LoVo (cell line): ENCODE results near the gene ILDR1.
A peak's percentile ranks its signal among the peaks of the same experiment; 100 is the strongest.
"Not testable (repeated sequence)": the region's sequence is repeated elsewhere in the genome, so short reads cannot be mapped to it uniquely, and the experiment has no call there.

Experiments
- DNase-seq: peaks from one replicate; pipeline ENCODE4 v3.0.0-alpha.2; 2016; ENCODE audit warnings: low spot score

The ILDR1 gene

DNA sequence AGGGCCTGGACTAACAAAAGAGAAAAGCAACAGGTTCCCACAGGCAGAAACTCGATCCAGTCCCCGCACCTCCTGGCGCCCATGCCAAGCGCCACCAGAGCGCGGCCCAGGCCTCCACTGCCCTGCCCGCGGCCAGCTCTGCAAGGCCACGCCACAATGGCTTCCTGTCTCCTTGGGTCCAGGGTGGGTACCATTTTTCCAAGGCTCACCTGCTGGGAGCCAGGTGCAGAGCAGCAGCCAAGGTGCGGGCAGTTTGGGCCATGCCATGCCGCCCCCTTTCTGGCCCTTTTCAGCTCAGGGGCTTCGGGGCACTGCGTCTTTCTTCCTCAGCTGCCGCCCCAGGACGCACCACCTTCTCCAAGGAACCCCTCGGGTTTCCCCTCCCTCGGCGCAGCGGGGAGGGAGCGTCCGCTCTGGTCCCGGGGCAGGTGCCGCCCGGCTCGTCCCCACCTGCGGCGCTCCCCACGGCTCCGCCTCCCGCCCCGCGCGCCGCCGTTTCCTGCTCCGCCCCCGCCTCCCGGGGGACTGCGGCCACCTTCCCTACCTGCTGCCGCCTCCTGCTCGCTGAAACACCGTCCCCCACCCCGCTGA is at the start of gene ILDR1:
Gene ILDR1 (minus strand): TSS at position 437 of the 591 bp plus-strand sequence. CDS start 170 bp downstream, at position 267.
- peak; percentile 75 for DNase-seq

DNA sequence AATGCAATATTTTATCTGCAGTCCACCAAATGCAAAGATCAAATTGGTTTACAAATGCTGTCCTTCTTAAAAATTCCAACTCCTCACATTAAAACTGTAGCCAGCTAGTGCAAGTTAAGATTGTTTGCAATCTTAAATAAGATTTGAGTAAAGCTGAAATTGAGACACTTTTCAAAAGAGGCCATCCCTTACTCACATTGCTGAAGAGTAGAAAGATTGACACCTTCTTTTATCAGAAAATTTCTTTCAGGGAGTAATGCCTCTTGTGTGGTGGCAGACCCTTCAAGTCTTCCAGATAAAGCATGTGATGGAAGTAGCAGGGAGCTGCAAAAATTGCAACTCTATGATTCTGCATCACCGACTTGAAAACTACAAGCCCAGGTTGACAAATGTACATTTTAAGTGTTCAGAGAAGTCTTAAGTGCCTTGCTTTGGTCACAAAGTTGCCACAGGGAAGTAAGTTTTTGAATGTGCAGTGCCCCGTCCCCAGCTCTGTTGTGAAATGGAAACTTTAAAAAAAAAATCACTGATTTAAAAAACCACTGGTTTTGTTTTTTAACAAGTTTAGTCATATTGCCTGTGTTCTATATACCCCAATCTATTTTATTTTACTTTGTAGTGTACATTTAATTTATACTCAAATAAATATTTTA is 45.7 kb upstream of the ILDR1 start:
- DNase-seq, result no peak

DNA sequence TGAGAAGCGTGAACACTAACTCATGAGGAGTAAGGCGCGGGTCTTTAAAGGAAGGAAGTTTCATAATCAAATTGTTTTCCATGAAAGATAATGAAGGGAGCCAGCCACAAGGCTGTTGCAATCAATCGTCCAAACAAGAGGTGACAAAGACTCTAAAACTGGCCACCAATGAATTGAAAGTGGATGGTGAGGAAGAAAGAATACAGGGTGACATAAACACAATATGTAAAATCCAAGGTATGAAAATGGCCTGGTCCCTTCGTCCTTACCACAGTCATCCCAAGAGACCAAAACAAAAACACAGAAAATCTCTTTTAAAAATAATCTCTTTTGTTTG is 45.1 kb upstream of the ILDR1 start:
- no peak for DNase-seq

DNA sequence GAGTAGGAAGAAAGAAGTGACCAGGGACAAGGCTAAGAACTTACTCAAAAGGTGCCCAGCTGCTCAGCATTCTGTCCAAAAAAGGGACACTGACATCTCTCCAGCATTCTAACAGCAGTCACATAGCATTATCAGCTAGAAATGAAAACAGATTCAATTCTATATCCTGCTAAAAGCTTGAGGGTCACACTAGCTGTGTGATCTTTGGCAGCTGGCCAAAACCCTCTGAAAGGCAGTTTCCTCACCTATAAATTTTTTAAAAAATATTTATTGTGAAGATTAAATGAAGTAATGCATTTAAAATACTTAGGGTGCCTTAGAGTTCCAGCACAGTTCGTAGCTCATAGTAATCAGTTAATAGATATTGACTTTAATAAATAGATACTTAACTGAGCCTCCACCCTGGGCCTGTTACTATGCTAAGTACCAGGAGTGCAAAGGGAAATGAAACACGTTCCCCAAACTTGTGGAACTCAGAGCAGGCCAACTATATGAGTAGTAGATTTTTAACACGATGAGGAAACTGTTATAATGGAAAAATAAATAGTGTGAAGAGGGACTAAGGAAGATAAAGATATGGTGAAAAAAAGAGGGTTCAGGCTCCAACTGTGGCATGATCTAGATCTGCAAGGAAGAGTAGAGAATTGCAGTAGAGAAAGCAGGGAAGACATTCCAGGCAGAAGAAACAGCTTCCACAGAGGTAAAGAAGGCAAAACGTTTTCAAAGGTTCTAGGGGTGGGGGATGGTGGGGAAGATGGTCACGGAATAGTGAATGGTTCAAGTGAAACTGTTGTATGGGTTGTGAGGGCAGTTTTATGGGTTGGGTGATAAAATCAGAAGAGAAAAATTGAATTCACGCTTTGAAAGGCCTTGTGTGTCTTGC is 44.5 kb upstream of the ILDR1 start:
- no peak for DNase-seq

DNA sequence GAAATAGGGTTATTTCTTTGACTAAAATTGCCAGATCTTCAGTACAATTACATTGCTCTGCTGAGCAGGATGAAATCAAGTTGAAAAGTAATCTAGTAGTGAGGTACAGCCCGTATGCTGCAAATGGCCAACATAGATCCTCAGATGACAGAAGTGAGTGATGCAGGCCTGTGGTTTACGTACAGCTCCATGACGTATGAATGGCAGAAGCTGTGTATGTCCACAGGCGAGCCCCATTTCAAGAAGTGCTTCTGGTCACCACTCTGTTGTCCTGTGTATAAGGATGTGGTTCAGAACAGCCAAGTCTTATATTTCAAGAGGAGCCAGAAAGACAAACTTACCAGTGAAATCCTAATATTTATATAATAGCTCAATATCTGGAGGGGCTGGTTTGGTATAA is 42.3 kb upstream of the ILDR1 start:
- no peak for DNase-seq

DNA sequence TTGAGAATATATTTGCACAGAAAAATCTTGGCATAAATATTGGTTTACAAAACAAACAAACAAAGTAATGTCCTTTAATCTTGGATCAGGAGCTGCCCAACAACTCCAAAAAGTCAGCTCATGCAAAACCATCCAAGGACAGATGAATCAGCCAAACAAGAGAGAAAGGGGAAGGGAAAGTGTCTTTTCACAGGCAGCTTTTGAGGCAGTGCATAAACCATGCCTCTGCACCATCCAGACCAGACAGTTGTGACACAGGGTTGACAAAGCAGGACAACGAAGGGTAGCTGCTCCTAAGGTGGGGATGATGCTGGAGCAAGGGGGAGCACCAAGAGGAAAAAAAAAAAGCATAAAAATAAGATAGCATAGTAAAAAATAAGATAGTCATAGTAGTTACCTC is 41.9 kb upstream of the ILDR1 start:
- DNase-seq, result no peak

DNA sequence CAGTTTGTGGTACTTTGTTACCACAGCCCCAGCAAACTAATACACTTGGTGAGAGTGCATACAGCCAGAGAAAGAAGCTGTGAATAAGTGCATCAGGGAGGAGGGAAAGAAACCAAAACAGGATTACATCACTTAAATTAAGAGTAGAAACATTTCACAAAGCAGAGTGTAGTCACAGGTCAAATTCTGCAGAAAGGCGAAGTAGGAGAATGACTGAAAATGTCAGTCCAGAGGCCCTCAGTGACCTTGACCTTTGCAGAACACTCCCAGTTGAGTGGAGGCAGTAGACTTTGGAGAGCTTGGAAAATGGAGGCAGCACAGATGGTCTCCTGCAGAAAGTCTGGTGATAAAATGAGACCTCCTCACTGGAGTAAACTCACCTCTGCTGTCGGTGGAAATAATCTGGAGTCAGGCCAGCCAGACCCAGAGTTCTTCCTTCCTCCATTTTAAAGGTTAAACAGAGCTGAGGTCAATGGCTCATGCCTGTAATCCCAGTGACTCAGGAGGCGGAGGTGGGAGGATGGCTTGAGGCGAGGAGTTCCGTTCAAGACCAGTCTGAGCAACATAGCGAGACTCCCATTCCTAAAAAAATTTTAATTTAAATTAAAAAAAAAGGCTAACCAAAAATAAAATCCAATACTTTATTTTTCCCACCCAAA is 38.1 kb upstream of the ILDR1 start:
- no peak for DNase-seq

DNA sequence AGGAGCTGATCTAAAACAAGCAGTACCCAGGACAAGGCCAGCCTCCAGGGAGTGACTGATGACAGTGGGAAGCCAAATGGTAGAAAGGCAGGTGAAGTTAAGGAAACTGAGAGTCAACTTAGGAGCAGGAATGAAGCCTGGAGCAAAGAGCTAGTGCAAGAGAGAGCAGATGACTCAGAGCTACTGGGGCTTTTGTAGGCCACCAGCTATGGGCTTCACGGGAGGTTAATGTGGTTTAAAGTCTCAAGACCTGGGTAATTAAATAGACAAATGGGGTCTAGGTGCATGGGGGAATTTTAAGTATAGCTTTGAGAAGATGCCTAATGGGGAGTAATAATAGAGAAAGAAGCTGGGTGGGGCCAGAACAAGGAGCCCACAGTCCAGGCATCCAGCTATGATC is 36.2 kb upstream of the ILDR1 start:
- DNase-seq, result no peak

DNA sequence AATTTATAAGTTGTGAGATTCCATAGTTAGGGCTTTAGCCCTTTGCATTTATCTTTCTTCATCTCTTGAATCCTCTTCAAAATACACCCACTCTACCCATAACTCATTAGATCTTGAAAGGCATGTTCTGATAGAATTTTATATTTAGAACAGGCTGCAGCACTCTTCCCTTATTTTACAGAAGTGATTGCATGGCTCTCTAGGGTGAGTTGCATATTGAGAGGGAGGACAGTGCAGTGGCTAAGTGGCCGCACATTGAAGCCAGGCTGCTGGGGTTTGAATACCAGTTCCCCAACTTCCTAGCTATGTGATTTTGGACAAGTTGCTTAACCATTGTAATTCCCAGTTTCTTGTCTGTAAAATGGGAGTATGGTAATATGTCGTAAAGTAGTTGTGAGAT is 35.6 kb upstream of the ILDR1 start:
- DNase-seq, result no peak

DNA sequence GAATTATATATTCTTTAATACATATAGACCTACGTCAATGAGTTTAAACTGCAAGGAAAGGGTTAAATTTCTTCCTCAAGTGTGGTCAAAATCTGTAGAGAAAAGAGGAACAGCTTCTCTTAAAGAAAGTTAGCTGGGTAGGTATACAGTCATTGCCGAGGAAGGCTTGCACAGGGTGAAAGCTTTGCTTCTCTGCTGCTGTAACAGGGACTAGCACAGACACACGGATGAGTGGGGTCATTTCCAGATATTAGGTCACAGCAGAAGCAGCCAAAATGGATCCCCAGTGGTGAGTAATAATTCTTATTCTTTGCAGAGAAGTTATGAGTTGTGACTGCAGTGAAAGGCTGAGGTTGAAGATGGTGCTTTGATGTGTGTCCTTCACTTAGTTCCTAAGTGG is 33.2 kb upstream of the ILDR1 start, which contains the start of gene CD86:
Gene CD86 (plus strand): TSS at position 148 of the 400 bp plus-strand sequence. CDS start 128 bp downstream, at position 276.
- DNase-seq, result no peak

DNA sequence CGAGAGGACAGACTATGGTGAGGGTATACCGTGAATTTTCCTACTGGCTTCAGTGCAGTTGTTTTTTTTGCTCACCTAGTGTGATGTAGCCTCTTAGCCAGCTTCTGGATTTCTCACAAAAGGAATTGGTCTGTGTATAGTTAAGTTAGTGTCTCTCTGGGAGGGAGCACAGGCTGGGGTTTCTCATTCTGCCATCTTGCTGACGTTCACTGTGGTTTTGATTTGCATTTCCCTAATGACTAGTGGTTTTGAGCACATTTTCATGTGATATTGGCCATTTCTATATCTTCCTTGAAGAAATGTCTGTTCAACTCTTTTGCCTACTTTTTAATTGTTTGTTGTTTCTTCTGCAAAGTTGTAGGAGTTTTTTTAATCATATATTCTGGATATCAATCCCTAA is 30.9 kb upstream of the ILDR1 start:
- DNase-seq, result no peak

DNA sequence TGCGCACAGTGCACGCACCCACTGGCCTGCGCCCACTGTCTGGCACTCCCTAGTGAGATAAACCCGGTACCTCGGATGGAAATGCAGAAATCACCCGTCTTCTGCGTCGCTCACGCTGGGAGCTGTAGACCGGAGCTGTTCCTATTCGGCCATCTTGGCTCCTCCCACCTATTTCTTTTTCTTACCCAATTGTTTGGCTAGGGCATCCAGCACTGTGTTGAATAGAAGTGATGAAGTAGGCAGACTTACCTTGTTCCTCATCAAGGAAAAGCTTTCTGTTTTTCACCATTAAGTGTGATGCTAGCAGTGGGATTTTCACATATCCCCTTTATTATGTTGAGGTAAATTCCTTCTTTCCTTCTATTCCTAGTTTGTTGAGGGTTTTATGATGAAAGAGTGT is 25.7 kb upstream of the ILDR1 start:
- DNase-seq, result not testable (repeated sequence)

DNA sequence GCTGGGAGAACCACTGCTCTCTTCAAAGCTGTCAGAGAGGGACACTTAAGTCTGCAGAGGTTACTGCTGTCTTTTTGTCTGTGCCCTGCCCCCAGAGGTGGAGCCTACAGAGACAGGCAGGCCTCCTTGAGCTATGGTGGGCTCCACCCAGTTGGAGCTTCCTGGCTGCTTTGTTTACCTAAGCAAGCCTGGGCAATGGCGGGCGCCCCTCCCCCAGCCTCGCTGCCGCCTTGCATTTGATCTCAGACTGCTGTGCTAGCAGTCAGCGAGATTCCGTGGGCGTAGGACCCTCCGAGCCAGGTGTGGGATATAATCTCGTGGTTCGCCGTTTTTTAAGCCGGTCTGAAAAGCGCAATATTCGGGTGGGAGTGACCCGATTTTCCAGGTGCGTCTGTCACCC is 25.2 kb upstream of the ILDR1 start:
- DNase-seq, result not testable (repeated sequence)

DNA sequence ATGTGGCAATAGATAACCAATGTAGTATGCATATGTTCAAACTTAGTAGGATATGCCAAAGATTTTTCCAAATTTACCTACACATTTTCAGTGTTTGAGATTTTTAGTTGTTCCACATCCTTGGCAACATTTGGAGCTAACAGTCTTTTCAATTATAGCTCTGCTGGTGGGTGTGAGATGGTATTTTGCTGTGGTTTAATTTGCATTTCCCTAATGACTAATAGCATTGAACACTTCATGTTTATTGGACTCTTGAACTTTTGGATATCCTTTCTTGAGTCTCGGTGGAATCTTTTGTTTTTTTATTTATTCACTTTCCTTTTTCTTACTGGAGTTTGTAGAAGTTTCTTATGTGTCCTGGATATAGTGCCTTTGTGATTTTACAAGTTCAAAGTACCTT is 11.0 kb upstream of the ILDR1 start:
- DNase-seq, result no peak

DNA sequence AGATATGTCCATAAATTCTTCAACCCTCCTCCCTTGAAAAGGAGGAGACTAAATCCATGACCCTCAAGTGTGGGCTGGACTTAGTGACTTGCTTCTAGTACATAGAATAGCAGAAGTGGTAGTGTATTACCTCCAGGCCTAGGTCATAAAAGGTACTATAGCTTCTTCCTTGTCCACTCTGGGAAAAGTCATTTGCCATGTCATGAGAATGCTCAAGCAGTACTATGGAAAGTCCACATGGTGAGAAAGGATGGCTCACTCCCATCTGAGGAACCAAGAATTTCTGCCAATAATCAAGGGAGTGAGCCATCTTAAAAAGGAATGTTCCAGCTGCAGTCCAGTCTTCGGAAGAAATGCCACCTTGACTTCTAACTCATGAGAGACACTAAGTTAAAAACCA is 10.5 kb upstream of the ILDR1 start:
- no peak for DNase-seq

DNA sequence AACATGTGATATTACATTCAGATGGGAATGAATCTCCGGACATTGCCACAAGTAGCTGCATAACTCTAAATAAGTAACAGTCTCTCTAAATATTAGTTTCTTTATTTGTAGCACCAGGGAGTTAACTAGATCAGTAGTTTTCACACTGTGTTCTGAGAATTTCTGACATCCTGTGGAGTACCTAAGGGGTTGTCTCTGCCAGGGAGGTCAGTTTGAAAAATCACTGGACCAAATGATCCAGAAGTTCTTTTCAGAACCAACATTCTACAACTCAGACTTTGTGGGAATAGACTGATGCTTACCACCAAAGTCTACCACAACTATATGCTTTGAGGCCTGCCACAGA is 9.0 kb upstream of the ILDR1 start:
- DNase-seq, result no peak

DNA sequence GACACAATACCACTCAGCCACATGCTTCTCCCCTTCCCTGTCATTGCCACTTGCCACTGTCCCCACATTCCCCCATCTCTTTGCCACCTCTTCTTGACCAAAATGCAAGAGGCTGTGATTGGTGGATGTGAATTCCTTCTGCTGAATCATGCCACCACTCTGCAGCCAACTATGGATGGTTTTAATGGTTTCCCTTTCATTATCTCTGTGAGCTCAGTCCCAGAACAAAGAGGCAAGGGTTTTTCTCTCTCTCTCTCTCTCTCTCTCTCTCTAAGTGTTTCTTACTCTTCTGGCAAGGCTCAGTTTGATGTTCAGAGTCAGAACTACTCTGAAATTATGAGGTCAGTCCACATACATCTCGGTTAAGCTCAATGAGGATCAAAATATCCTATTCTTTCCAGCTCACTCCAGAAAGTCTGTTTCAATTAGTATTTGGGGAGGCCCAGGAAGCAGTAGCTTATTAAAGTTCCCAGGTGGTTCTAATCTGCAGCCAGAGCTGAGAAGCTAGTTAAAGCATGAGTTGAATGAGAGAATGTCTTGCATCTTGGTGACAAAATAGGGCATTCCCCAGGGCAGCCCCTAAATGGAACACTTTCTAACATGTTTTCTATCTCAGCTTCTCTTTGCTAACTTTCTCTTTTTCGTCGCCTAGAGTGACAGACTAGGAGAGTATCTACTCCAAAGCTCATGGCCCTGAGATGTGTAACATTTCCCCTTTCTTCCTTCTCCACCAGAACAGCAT is 8.5 kb upstream of the ILDR1 start:
- DNase-seq, result no peak

DNA sequence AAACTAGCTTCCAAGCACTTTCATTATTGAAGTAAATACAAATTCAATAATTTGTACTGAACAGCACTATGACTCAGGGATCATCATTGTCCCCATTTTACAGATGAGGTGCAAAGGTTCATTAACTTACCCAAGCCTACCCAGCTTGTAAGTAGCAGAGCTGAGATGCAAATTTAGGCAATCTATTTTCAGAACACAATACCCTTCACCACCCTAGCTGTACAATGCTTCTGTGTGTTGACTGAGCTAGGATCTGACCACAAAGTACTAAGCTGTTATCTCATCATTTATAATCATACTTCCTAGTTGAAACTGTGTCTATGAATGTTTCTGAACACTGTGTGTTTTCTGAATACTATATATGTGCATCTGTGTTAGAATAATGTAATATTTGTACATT is 3.2 kb upstream of the ILDR1 start:
- no peak for DNase-seq

DNA sequence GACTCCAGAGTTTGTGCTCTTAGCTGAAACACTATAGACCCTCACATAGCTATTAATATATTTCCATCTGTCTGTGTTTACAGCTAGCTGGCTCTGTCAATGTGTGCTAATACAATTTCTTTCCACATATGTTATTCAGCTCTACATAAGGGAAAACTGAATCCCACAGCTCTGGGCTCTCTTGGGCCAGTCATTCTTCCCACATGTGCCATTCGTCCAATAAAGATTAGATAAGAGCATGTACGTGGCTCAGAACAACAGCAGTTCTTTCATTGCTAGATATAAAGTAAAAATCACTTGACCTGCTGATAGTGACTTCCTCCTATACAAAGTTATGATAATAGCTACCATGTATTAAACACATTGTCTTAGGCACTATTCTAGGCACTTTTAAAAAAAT is 2.8 kb upstream of the ILDR1 start:
- DNase-seq, result no peak

DNA sequence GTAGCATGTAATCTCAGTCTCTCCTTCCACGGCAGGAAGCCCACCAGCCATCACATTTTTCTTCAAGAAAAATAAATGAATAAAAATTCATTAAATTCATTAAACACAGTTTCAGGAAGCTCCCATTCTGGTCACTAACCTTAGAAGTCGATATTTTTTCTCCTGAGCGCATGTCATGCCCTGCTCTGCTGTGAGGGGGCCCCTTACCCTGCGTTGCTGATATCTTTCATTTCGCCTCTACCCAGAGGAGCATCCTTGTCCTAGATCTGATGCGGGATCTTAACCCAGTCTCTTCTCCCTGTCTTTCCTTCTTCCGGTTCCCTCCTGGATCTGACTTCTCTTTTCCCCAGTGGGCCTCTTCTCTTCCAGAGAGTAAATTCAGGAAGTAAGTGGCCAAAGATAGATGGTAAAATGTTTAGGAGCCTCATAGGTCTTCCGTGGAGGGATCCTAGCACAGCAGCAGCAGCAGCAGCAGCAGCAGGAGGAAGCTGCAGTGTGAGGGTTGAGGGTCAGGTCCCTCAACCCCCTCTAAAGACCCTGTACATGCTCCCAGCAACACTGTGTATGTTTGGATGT is 1.4 kb upstream of the ILDR1 start:
- DNase-seq, result no peak

DNA sequence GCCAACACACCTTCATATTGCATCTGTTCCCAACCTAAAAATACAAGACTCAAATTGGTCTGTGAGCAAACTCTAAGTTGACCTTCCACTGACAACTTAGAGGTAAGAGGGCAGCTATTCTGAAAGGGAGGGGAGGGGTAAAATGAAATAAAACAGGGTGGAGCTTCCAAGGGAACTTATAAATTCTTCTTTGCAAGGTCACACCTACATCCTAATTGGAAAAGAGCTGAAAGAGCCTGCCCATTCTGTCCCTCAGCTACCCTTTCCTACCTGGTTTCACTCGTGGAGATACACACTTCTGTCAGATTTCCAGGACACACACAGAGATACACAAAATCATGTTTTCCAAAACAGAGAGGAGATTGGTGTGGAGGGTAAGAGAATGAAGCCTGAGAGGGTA is 1.0 kb downstream of the ILDR1 start:
- no peak for DNase-seq

DNA sequence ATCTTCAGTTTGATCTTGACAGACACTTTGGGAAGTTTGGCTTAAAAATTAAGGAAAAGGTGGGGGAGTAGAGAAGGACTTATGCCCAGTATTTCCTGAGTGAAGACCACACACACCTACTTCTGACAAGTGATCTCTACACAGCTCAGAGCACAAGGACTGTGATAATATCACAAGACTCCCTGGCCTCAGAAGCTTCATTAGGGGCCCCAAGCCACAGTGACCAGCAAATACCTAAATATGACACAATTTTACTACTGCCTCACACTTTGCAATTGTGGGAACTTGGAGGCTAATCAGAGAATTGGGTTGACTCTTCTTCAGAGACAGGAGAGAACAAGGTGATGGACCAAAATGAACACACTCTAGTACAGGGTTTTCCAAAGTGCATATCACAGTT is 2.6 kb downstream of the ILDR1 start:
- DNase-seq, result no peak
